IPS-15b (cell line): ENCODE results near the gene OMA1.
A peak's percentile ranks its signal among the peaks of the same experiment; 100 is the strongest.
"Not testable (repeated sequence)": the region's sequence is repeated elsewhere in the genome, so short reads cannot be mapped to it uniquely, and the experiment has no call there.

Experiments
- H3K27me3 ChIP-seq: one replicate; pipeline ENCODE4 v1.6.1; 2013; ENCODE audit warnings: low read length; ENCODE audit not compliant: control insufficient read depth, insufficient read depth
- H3K36me3 ChIP-seq: one replicate; pipeline ENCODE4 v1.6.1; 2013; ENCODE audit warnings: low read length; ENCODE audit not compliant: control insufficient read depth, insufficient read depth
- H3K4me1 ChIP-seq: one replicate; pipeline ENCODE4 v1.6.1; 2013; ENCODE audit warnings: mild to moderate bottlenecking, low read length; ENCODE audit not compliant: control insufficient read depth, insufficient read depth
- H3K4me3 ChIP-seq: one replicate; pipeline ENCODE4 v1.5.1; 2013; ENCODE audit warnings: low read depth, low read length
- H3K9ac ChIP-seq: one replicate; pipeline ENCODE4 v1.6.1; 2013; ENCODE audit warnings: low read depth, mild to moderate bottlenecking, low read length
- H3K9me3 ChIP-seq: one replicate; pipeline ENCODE4 v1.6.1; 2013; ENCODE audit warnings: mild to moderate bottlenecking, low read length; ENCODE audit not compliant: control insufficient read depth, insufficient read depth

OMA1 gene

GRCh38 chr1:58548371-58548770, 1.8 kb upstream of the OMA1 start:
- Histone ChIP-seq H3K4me3 (no peak overlapping the region), H3K4me1 (no peaks in the 10 kb centered on the region), H3K9me3 (no peaks in the 10 kb centered on the region), H3K36me3 (no peaks in the 10 kb centered on the region), H3K9ac (no peak overlapping the region), H3K27me3 (no peaks in the 10 kb centered on the region)

GRCh38 chr1:58545591-58546519, 671 bp downstream of the OMA1 start:
- Histone ChIP-seq H3K4me3 (peak overlapping the region; percentile 52), H3K4me1 (no peaks in the 10 kb centered on the region), H3K9me3 (no peaks in the 10 kb centered on the region), H3K27me3 (no peaks in the 10 kb centered on the region), H3K9ac (peak overlapping the region; percentile 13), H3K36me3 (no peaks in the 10 kb centered on the region)

GRCh38 chr1:58543260-58543659, 3.3 kb downstream of the OMA1 start:
- no peak overlapping the region for H3K4me3 ChIP-seq
- no peaks in the 10 kb centered on the region for H3K4me1 ChIP-seq

DNA sequence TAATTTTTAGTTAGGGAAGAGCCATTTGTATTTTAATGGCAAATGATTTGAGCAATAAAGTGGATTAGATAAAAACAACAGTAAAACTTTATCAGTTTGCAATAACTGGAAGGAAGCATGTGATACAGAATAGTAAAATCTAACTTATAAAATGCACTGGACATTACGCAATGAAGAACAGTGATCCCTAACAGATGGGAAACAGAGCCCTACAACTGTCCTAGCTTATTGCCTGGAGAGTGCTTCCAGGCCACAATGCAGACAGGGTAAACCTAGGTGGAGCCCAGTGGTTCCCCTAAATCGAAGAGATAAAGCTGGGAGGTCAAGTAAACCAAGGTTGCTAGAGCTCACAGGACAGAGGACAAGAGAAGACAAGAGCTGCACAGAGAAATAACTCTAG, 7.0 kb downstream of the OMA1 start:
- H3K4me3 ChIP-seq: no peak overlapping the region
- no peak overlapping the region for H3K9ac ChIP-seq

More at GRCh38 chr1:58543260-58543659, 3.3 kb downstream of the OMA1 start:
- H3K9ac ChIP-seq: no peak overlapping the region
- no peaks in the 10 kb centered on the region for H3K36me3 ChIP-seq
- H3K27me3 ChIP-seq: no peaks in the 10 kb centered on the region
- no peaks in the 10 kb centered on the region for H3K9me3 ChIP-seq

GRCh38 chr1:58538821-58539220, 7.7 kb downstream of the OMA1 start:
- no peaks in the 10 kb centered on the region for H3K4me1 ChIP-seq
- no peak overlapping the region for H3K9ac ChIP-seq
- H3K9me3 ChIP-seq: no peaks in the 10 kb centered on the region
- no peaks in the 10 kb centered on the region for H3K27me3 ChIP-seq
- no peak overlapping the region for H3K4me3 ChIP-seq
- no peaks in the 10 kb centered on the region for H3K36me3 ChIP-seq

More for the DNA sequence above, 7.0 kb downstream of the OMA1 start:
- H3K4me1 ChIP-seq: no peaks in the 10 kb centered on the region
- no peaks in the 10 kb centered on the region for H3K36me3 ChIP-seq
- H3K9me3 ChIP-seq: no peaks in the 10 kb centered on the region
- no peaks in the 10 kb centered on the region for H3K27me3 ChIP-seq

DNA sequence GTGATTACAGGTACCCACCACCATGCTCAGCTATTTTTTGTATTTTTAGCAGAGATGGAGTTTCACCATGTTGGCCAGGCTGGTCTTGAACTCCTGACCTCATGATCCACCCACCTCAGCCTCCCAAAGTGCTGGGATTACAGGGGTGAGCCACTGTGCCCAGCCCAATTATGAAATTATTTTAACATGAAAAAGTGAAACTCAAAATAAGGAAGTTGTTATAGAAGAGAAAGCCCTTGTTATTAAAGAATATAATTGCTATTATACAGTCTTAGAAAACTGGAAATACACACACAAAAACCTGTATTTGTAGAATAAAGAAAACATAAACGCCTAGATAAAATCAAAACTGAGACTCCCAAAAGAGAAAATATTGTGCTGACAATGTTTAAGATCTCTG, 14.7 kb downstream of the OMA1 start:
- not testable (repeated sequence) for H3K27me3 ChIP-seq, H3K9me3 ChIP-seq, H3K4me3 ChIP-seq, H3K36me3 ChIP-seq, H3K4me1 ChIP-seq, H3K9ac ChIP-seq

GRCh38 chr1:58529284-58529683, 17.2 kb downstream of the OMA1 start:
- no peaks in the 10 kb centered on the region for H3K27me3 ChIP-seq
- no peak overlapping the region for H3K4me3 ChIP-seq
- no peaks in the 10 kb centered on the region for H3K4me1 ChIP-seq
- no peaks in the 10 kb centered on the region for H3K9me3 ChIP-seq
- H3K9ac ChIP-seq: no peak overlapping the region
- no peaks in the 10 kb centered on the region for H3K36me3 ChIP-seq

GRCh38 chr1:58528518-58528917, 18.0 kb downstream of the OMA1 start:
- no peaks in the 10 kb centered on the region for H3K4me1 ChIP-seq
- H3K9ac ChIP-seq: no peak overlapping the region
- H3K27me3 ChIP-seq: no peaks in the 10 kb centered on the region
- no peaks in the 10 kb centered on the region for H3K36me3 ChIP-seq
- no peaks in the 10 kb centered on the region for H3K9me3 ChIP-seq
- H3K4me3 ChIP-seq: no peak overlapping the region

- H3K4me3 ChIP-seq: no peak overlapping the region
Measured at GRCh38 chr1:58524353-58524945, 22.1 kb downstream of the OMA1 start.

DNA sequence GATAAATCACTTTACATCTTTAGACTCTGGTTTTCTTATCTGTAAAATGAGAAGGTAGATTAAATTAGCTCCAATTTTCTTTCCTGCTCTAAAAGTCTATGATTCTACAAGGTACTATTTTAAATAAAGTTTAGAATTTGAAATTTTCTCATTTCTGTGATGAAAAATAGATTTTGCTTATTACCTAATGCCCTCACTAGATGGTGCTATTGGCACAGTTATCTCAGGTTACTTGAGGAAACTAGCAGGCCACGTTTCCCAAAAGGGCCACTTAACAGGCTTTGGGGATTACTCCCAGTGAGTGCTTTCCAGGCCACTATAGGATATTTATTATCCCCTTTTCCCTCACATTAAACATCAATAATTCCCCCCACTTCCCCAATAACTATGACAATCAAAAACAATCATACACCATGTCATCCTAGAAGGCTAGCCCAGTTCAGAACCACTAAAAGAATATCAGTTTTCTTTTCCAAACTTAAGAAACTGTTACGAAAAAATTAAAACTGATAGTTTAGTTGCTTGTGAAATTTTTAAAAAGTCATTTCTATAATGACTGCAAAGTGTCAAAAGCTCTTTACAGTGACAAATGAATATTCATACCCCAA, 30.6 kb downstream of the OMA1 start:
- no peaks in the 10 kb centered on the region for H3K36me3 ChIP-seq
- H3K9ac ChIP-seq: no peak overlapping the region
- H3K4me3 ChIP-seq: no peak overlapping the region
- no peaks in the 10 kb centered on the region for H3K4me1 ChIP-seq
- no peaks in the 10 kb centered on the region for H3K27me3 ChIP-seq
- H3K9me3 ChIP-seq: no peaks in the 10 kb centered on the region

More at GRCh38 chr1:58524353-58524945, 22.1 kb downstream of the OMA1 start:
- Histone ChIP-seq H3K27me3 (no peaks in the 10 kb centered on the region), H3K36me3 (no peaks in the 10 kb centered on the region), H3K4me1 (no peaks in the 10 kb centered on the region), H3K9me3 (no peaks in the 10 kb centered on the region), H3K9ac (no peak overlapping the region)

- H3K36me3 ChIP-seq: no peaks in the 10 kb centered on the region
- H3K4me3 ChIP-seq: no peak overlapping the region
- H3K4me1 ChIP-seq: no peaks in the 10 kb centered on the region
- no peaks in the 10 kb centered on the region for H3K9me3 ChIP-seq
- H3K27me3 ChIP-seq: no peaks in the 10 kb centered on the region
- H3K9ac ChIP-seq: no peak overlapping the region
Measured at GRCh38 chr1:58513956-58514355, 32.6 kb downstream of the OMA1 start.

DNA sequence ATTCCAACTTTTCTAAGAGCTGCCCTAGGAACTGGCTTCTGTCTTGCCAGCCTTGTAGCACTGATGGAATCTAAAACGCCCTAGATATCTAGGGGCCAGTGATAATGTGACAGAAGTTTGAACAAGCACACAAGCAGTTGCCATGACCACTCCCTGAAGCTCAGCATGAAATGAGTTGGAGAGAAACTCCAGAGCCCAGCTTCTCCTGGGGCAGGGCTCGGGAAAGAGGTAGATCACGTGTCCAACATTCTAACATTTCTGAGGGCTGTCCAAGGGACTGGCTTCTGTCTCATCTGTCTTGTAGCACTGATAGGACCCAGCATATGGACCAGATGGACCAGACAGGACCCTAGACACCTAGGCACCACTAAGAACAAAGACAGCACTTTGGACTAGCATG, 37.9 kb downstream of the OMA1 start:
- Histone ChIP-seq H3K27me3 (no peaks in the 10 kb centered on the region), H3K4me1 (no peaks in the 10 kb centered on the region), H3K36me3 (no peaks in the 10 kb centered on the region), H3K4me3 (no peak overlapping the region), H3K9ac (no peak overlapping the region), H3K9me3 (no peaks in the 10 kb centered on the region)
